ENCODE results near the gene CYBC1.

GRCh38 chr17:82463391-82463790, 12.8 kb upstream of the CYBC1 start:
- no peak for TF ChIP-seq CTCF (IDR thresholded peaks at IDR 0.05; ENCODE audit: insufficient read depth, low read length)
- TF ChIP-seq POLR2AphosphoS5 (IDR thresholded peaks at IDR 0.05; ENCODE audit: low read depth), result no peak
- TF ChIP-seq GABPA (IDR thresholded peaks at IDR 0.05; ENCODE audit: low read depth), result no peak
- TF ChIP-seq REST (IDR thresholded peaks at IDR 0.05; ENCODE audit: insufficient replicate concordance, low read depth), result no peak

All from HL-60 (cell line).